Heart left ventricle (tissue), 13 donors: Measurements from ENCODE around the gene MAG.

Source experiments
- POLR2A ChIP-seq, 2 donors: fragments of 450-650 bp; IDR thresholded peaks; one replicate each; pipeline ENCODE4 v1.6.1; 2017; ENCODE audit warnings: antibody characterized with exemption in 2 of 2, mild to moderate bottlenecking in 2 of 2, moderate library complexity in 2 of 2
- TF ChIP-seq, protein P1 (sequence below), 12 donors: fragments of 200-600 bp; sonication (generic) in 4 of 12; IDR thresholded peaks; one replicate each; pipeline versions ENCODE4 v1.5.0 to v1.8.0; 2018 to 2022; ENCODE audit warnings: antibody characterized with exemption in 12 of 12, mild to moderate bottlenecking in 5 of 12
- donor health status: ischemic (EF 13 %, LVEDD 7.1; RV severe dilation, severe dysfunction).
- donor health status: DM: no; HTN: yes; CAD: no.
- donor health status: DM: no; HTN: no; CAD: no.
- donor health status: ischemic (EF 25% LVEDD 6.9; RV normal size, moderate dysfunction).
- donor health status: ischemic (EF 25% LVEDD 5.7; RV mildly dilated, moderate dysfunction).
- donor health status: ischemic (EF 35%, LVEDD 5.7; RV mildly dilated, moderate dysfunction).
- donor health status: nonischemic (EF 11% LVEDD 7.7; RV severe dilation, severe dysfunction).
- donor health status: DM: yes; HTN: yes; CAD: no.
- donor health status: PGD.
- donor health status: ischemic (EF 29% LVEDD 5.4; RV normal size, mild dysfunction).
- donor health status: nonischemic (EF 23%, LVEDD 6.1; RV moderate dilation, normal function).

DNA sequence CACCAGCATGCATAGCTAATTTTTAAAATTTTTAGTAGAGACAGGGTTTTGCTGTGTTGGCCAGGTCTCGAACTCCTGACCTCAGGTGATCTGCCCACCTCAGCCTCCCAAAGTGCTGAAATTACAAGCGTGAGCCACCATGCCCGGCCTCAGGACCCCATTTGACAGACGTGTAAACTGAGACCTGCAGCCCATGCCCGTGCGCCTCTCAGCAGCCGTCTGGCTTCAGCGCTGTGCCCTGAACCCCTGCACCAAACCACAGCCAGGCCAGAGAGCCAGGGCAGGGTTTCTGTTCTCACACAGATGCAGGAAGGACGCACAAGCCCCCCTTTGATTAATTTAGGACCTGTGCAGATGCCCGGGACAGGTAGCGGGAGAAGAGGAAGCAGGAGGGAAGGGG is 48.5 kb downstream of the MAG start:
- TF ChIP-seq, protein P1, sequence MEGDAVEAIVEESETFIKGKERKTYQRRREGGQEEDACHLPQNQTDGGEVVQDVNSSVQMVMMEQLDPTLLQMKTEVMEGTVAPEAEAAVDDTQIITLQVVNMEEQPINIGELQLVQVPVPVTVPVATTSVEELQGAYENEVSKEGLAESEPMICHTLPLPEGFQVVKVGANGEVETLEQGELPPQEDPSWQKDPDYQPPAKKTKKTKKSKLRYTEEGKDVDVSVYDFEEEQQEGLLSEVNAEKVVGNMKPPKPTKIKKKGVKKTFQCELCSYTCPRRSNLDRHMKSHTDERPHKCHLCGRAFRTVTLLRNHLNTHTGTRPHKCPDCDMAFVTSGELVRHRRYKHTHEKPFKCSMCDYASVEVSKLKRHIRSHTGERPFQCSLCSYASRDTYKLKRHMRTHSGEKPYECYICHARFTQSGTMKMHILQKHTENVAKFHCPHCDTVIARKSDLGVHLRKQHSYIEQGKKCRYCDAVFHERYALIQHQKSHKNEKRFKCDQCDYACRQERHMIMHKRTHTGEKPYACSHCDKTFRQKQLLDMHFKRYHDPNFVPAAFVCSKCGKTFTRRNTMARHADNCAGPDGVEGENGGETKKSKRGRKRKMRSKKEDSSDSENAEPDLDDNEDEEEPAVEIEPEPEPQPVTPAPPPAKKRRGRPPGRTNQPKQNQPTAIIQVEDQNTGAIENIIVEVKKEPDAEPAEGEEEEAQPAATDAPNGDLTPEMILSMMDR (IDR thresholded peaks at IDR 0.05) = no peak
- no peak for TF ChIP-seq POLR2A (IDR thresholded peaks at IDR 0.05)
